HG03280 (cell line): ENCODE data around the gene GALM.
"Not testable (repeated sequence)": the region's sequence is repeated elsewhere in the genome, so short reads cannot be mapped to it uniquely, and the experiment has no call there.

Experiments
- ATAC-seq: cut with Tn5 transposase; IDR thresholded peaks from one replicate; pipeline ENCODE4 v1.9.1; 2021; ENCODE audit warnings: mild to moderate bottlenecking, moderate library complexity; ENCODE audit not compliant: unreplicated experiment

Gene GALM

DNA sequence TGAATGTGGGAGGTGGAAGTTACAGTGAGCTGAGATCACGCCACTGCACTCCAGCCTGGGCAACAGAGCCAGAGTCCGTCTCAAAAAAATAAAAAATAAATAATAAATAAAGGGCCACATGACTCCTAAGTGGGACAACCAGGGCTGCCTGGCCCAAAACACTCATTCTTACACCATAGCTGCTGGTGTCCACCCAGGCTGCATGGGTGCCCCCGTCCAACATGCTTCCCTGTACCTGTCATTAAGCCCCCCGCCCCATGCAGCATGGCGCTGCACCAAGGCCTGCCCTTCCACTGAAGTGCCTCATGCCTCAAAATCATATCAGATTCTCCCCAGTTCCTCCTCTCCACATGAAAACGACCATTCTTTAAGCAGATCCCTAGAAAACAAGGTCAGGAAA, 10.8 kb downstream of the GALM start:
- no peak for ATAC-seq

DNA sequence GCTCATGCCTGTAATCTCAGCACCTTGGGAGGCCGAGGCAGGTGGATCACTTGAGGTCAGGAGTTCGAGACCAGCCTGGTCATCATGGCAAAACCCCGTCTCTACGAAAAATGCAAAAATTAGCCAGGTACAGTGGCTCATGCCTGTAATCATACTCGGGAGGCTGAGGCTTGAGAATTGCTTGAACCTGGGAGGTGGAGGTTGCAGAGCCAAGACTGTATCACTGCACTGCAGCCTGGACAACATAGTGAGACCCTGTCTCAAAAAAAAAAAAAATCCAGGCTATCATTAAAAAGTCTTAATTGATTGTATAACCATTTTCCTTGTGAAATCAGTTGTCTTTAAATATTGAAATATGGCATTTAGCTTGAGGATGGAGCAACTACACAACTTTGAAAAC, 15.0 kb downstream of the GALM start:
- not testable (repeated sequence) for ATAC-seq

DNA sequence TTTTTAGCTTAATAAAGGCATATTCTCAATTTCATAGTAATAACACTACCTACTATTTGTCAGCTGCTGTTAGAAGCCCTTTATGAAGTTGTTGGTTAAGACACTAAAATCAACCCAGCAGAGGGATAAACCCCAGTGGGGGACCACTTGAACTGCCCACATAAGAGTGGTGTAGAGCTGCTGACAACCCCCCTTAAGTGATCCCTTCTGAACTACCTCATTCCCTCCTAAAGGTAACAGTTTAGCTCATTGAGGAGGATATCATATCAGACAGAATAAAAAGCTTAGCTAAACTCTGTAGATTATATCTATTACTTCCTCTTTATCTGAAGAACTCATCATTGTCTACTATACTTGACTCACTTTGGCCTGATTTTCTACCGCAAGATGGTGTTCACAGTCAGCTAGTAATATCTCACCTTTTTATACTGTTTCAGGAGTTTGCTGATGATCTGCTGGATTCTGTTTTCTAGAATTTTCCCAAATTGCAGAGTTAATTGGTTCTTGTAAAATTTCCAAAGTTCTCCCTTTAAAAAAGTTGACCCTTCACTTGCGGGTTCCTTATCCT, 16.2 kb downstream of the GALM start:
- no peak for ATAC-seq

DNA sequence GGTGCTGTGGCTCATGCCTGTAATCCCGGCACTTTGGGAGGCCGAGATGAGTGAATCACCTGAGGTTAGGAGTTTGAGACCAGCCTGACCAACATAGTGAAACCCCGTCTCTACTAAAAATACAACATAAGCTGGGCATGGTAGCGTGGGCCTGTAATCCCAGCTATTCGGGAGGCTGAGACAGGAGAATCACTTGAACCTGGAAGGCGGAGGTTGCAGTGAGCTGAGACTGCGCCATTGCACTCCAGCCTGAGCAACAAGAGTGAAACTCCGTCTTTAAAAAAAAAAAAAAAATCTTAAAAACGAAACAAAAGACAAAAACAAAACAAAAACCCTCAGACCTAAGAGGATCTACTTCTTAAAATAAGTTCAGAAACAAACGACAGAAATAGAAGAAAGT, 16.7 kb downstream of the GALM start:
- not testable (repeated sequence) for ATAC-seq

DNA sequence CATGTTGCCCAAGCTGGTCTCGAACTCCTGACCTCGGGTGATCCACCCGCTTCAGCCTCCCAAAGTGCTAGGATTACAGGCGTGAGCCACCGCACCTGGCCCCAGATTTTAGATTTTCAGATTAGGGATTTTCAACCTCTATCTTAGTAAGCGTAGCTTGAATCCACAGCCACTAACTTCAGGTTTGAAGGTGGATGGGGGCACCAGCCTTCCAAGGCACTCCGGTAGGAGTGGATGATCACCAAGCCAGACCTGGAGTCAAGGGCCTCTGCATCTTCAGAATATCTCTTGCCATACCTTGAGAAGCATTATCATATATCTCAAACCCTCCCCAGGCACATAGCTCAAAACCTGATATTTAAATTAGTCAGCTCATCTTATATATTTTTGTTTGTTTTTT, 17.9 kb downstream of the GALM start:
- no peak for ATAC-seq

DNA sequence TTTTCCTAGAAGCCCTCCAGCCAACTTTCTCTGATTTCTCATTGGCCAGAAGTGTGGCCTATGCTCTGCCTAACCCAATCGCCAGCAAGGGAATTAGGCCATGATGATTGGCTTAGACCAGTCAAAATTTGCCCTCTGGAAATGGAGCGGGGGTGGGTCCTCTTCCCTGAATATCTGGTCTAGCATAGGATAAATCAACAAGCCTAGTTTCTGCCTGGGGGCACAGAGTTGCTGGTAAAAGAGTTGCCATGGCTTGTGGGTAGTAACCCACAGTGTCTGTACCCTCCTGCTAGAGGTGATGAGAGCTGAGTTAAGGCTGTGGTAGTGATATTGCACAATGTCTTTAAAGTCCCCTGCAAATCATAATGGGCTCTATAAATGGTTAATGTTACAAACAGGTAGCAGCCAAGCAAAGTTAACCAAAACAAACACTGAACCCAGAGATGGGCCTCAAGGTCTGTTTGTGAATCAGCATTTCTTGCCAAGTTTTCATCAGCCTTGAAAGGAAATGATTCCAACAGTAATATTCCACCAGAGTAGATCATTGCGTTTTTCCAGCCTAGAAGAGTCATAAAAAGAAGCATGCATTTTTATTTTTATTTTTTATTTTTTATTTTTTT, 19.3 kb downstream of the GALM start:
- ATAC-seq, result no peak

DNA sequence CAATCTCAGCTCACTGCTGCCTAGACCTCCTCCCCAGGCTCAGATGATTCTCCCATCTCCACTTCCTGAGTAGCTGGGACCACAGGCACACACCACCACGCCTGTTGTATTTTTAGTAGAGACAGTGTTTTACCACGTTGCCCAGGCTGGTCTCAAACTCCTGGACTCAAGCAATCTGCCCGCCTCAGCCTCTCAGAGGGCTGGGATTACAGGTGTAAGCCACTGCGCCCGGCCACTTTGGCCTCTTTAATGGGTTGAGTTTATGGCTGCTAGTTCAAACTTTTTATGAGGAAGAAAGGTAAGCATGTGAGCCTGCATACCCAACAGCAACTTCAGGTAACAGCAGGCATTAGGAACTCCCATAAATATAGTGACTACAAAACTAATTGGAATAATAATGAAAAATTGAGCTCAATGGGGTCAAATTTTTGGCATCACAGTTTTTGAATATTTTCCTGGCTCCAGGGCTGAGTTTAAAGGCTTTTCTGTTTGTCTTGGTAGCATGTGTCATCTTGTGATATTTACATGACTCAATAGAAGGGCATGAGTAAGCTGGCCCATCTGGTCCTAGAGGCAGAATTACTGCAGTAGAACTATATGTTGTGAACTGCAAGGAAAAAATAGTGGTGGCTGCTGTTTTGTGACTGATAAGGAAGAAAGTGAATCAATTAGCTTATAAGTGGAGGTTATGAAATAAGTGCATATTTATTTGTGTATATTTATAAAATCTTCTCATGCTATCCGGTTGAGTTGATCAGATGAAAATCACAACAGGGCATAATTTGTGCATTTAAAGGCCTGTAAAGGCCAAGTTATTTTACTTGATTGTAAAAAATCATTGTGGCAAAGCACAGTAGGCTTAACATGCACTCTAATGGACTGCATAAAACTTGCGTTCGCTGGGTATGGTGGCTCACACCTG, 24.8 kb downstream of the GALM start:
- no peak for ATAC-seq

DNA sequence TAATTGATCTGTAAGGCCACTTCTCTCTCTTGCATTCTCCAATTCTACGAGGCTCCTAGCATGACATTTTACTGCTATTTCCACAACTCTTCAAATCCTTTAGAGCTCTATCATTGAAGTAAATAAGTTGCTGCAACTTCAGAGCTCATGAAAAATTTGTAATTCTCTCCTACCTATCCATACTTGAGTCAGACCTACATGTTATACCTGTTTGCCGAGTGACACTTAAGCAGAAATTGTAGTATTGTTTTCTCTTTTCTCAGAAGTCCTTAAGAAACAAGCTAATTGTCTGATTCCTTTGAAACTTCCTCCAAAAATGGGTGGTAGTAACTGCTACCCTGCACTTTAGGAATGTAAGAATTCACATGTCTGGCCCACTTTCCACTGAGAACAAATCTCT, 26.1 kb downstream of the GALM start:
- ATAC-seq, result no peak

DNA sequence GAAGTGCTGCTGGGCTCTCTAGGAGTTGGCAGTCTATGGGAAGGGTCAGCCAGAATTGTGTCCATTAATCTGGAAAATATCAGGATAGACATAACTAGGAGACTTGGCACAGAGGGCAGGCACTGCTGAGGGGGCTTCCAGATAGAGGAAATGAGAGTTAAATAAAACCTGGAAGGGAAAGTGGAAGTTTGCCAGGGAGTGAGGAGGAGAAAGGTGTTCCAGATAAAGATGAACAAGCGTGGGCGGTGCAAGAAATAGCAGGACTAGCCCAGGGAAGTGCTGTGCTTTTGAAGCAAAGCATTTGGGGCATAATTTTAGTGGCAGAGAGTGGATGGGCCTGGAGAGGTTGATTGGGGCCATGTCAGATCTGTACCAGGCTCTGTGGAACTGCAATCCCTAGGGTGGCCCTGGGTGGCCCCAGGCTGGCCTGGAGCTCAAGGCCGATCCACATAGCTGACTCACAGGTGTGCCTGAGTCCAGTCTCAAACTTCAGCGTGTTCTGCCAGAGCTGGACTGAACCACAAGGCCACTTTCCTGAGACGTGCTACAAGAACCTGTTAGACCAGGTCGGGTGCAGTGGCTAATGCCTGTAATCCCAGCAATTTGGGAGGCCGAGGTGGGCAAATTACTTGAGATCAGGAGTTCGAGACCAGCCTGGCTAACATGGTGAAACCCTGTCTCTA, 26.9 kb downstream of the GALM start:
- ATAC-seq, result no peak

DNA sequence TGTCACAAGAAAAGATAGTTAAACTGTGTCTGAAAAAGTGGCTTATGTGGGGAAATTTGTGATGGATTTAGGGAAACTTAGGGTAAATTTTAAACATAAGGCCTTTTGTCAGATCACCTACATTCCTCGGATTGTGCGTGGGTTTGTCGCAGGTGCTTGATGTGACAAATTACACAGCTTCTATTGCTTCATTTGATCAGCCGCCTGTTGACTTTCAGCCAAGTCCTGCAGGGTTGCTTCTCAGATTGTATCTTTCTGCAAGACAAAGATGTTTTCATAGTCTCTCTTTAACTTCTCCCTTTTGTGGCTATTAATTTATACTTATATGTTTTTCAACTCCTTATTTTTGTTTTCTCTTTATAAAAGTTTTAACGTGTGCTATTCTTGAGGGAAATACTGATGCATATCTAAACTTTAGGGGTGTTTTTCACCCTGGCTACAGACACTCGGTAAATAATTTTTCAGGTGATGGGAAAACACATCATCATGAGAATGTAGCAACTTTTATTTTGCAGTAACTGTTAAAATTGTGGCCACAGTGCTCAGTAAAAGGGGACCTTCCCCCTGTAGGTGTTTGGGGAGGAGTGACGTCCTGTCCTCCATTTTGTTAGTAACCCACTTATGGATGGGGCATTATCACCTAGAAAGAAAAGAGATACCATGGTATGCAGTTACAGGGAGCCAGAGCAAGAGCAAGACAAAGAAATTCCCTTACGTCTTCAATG, 31.4 kb downstream of the GALM start:
- no peak for ATAC-seq

DNA sequence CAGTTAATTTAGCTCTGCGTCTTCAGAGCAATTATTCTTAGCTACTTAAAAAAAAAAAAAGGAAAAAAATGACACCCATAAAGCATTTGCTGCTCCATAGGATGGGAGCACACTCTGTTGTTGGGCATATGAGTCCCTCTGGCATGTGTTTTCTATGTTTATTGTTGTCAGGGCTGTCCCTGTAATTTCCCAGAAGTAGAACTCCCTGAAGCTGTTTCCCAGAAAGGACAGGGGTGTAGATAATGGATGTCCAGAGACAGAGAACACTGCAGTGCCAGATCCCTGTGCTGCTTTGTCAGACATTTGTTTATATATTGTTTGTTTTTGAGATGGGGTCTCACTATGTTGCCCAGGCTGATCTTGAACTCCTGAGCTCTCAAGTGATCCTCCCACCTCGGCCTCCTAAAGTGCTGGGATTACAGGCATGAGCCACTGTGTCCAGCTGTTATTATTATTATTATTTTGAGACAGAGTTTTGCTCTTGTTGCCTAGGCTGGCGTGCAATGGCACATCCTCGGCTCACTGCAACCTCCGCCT, 32.6 kb downstream of the GALM start:
- no peak for ATAC-seq

DNA sequence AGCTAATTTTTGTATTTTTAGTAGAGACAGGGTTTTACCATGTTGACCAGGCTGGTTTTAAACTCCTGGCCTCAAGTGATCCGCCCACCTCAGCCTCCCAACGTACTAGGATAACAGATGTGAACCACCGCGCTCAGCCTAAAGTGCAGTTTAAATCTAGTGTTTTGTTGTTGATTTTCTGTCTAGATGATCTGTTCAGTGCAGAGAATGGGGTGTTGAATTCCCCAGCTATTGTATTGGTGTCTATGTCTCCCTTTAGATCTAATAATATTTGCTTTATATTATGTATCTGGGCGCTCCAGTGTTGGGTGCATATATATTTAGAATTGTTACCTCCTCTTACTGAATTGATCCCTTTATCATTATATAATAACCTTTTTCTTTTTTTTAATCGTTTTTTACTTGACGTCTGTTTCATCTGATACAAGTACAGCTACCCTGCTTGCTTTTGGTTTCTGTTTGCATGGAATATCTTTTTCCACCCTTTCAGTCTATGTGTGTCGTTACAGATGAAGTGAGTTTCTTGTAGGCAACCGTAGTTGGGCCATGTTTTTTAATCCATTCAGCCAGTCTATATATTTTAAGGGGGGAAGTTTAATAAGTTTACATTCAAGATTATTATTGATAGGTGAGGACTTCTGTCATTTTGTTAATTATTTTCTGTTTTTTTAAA, 34.3 kb downstream of the GALM start:
- no peak for ATAC-seq

DNA sequence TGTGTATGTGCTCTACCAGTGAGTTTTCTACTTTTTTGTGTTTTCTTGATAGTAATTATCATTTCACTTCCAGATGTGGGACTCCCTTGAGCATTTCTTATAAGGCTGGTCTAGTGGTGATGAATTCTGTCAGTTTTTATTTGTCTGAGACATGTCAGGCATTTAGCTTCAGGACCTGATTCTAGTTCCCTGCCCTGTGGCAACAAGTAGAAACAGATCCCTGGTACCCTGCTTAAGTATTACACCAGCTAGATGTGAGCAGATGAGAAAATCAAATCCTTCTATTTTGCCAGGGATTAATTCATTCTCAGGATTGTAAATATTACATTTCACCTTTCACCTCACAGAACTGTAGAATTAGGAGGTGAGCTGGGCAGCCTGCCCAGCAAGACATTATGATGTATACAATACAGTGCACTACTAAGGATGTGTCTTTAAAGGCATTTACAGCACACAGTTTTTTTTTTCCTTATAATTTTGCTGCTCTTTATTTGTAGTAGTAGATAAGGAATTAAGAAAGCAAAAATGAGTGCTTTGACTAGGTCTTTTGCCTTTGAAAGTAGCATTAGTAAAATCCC, 35.1 kb downstream of the GALM start:
- no peak for ATAC-seq

DNA sequence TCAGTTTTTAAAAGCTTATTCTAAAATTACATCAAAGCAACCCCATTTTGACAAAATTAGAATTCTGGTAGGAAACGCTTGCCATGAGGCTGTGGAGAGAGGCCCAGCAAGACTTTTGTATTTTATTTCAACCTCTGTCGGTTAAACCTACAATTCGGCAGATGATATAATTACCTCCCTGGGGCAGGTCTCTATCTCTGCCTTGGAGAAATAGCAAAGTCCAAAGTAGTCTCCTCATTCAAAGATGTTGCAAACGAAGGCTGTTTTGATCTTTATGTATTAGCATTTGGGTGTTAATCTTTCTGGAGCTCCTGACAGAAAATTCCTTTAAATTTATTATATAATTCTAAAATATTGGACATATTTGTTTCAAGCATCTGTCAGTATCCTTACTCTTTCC, 35.6 kb downstream of the GALM start:
- ATAC-seq, result no peak

DNA sequence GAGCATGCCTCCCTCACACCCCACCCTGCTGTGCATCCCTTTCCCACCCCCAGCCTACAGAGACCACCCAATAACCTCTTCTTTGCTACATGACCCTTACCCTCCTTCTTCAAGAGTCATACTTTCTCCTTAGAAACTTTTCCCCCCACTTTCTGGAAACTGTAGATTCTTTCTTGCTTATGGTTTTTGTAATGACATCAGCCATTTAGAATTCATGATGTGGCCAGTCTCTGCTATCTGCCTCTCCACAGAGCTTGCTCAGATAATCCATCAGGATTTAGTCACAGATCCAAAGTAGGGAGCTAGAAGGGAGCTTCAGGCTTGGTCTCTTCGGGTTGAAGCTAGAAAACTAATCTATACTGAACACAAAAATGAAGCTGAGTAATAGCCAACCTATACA, 36.5 kb downstream of the GALM start:
- no peak for ATAC-seq

DNA sequence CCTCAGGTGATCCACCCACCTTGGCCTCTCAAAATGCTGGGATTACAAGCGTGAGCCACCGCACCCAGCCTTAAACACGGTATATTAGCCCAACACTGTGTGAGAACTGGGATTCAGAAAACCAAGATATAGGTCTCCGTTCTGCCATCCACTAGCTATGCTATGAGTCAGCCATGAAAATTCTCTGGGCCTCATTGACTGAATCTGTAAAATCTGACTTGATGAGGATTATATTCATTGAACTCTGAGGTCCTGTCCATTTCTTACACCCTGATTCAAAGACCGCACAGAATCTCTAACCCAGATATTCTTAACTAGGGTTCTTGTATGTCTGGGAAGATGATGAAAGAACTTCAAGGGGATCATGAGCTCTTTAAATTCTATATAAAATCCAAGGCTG, 37.4 kb downstream of the GALM start:
- not testable (repeated sequence) for ATAC-seq

DNA sequence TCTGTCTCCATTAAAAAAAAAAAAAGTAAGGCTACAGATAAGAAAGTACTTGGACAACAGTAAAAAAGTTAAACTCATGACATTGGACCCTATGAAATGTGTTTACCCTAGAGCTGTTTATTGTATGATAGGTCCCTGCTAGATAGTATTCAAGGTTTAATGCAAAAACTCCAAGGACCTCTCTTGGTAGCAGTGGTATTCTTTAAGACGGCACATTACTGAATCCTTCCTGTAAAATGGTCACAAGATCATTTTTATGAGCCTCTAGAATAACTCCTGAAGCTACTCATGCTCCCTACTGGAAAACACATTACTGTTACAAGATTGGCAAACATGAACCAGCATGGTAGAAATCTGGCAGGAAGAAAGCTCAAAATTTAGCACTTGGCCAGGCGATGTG, 38.8 kb downstream of the GALM start:
- ATAC-seq, result no peak

DNA sequence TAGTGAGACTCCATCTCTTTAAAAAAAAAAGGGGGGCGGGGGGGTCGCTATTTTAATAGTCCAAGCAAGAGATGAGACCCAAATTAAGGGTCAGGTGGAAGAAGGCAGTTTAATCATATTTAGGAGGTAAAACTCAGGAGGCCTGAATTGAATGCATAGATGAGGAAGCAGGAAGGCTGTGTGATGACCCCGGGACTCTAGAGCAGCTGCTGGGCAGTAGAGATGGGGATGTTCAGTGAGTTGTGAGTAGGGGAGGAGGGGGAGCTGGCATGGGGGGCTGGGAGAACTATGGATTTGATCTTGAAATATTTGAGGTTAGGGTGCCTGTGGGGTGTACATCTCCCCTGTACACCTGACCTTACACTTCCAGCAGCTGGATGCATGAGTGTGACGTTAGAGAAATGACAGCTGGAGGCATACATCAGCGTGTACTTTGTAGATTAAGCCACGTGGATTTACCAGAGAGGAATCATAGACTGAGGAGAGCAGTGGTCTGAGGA, 41.0 kb downstream of the GALM start:
- no peak for ATAC-seq

DNA sequence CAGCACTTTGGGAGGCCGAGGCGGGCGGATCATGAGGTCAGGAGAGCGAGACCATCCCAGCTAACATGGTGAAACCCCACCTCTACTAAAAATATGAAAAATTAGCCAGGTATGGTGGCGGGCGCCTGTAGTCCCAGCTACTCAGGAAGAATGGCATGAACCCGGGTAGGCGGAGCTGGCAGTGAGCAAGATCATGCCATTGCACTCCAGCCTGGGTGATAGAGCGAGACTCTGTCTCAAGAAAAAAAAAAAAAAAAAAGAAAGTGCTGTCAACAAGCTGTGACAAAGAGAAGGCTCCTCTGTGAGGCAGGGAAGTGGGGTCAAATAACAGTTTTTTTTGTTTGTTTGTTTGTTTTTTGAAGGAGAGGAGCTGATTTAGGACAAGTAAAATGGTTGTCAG, 42.6 kb downstream of the GALM start:
- not testable (repeated sequence) for ATAC-seq
